Panc1 (cell line): ENCODE measurements around the gene TUBB4B. TPM values are rescaled to one million over a fixed set of nuclear protein-coding genes. Genes with fewer than 3 reads are reported as not detected.

Experiments used
- ATAC-seq: fragments of 200-7000 bp; cut with Tn5 transposase; 2 replicates; pipeline ENCODE4 v1.9.1; 2020; ENCODE audit warnings: mild to moderate bottlenecking, moderate library complexity
- BruUV-seq: library from RNA; stranded (reverse); fragments of 400-500 nt; replicated peaks from 2 replicates; lab custom pipeline; 2021; lab: Mats Ljungman, UMichigan
- CTCF ChIA-PET: fragments of 300-600 bp; sonication (Branson Sonifier 250); formaldehyde crosslinking; loops from one replicate; lab custom pipeline; 2022; ENCODE audit warnings: antibody characterized with exemption; lab: Charles Lee
- POLR2A ChIA-PET: fragments of 300-600 bp; sonication (Branson Sonifier 250); formaldehyde crosslinking; loops from one replicate; lab custom pipeline; 2022; ENCODE audit warnings: antibody characterized with exemption; lab: Charles Lee
- DNase-seq: peaks from one replicate; pipeline ENCODE4 v3.0.0-alpha.2; 2010; ENCODE audit warnings: low read depth, low spot score
- H3K27ac ChIP-seq: 2 replicates; pipeline ENCODE4 v1.5.1; 2011; ENCODE audit warnings: mild to moderate bottlenecking, low read length, inconsistent platforms
- H3K27me3 ChIP-seq: fragments of 200-500 bp; sonication (Bioruptor generic); 2 replicates; pipeline ENCODE4 v1.6.0; 2014; ENCODE audit warnings: low read length, inconsistent platforms; ENCODE audit not compliant: control insufficient read depth, insufficient read depth
- H3K36me3 ChIP-seq: fragments of 200-500 bp; sonication (Bioruptor generic); 2 replicates; pipeline ENCODE4 v1.5.1; 2014; ENCODE audit warnings: inconsistent platforms, mild to moderate bottlenecking, low read length, moderate library complexity; ENCODE audit not compliant: control insufficient read depth, insufficient read depth
- H3K4me1 ChIP-seq: 2 replicates; pipeline ENCODE4 v1.5.1; 2011; ENCODE audit warnings: inconsistent platforms, mild to moderate bottlenecking, low read length, moderate library complexity; ENCODE audit not compliant: control insufficient read depth, insufficient read depth
- H3K4me3 ChIP-seq, 2 experiments: 2 replicates each; pipeline ENCODE4 v1.5.1; 2011 to 2012; ENCODE audit warnings: low read depth in 2 of 2, low read length in 2 of 2, mild to moderate bottlenecking in 2 of 2, inconsistent platforms in 1 of 2, moderate library complexity in 1 of 2
- H3K9me3 ChIP-seq: fragments of 200-500 bp; sonication (Bioruptor generic); 2 replicates; pipeline ENCODE4 v1.5.1; 2014; ENCODE audit warnings: low read depth, mild to moderate bottlenecking, inconsistent platforms, low read length, moderate library complexity; ENCODE audit not compliant: control insufficient read depth, insufficient read depth
- CTCF ChIP-seq: fragments of 450-650 bp; IDR thresholded peaks from 2 replicates; pipeline ENCODE4 v1.5.1; 2017; ENCODE audit warnings: mild to moderate bottlenecking
- POLR2AphosphoS5 ChIP-seq: IDR thresholded peaks from 2 replicates; pipeline ENCODE4 v1.6.1; 2012; ENCODE audit warnings: mild to moderate bottlenecking, low read depth, low read length, moderate library complexity
- REST ChIP-seq, 2 experiments: IDR thresholded peaks; 2 replicates each; pipeline ENCODE4 v1.6.1; 2011 to 2012; ENCODE audit warnings: low read depth in 2 of 2, control low read depth in 1 of 2, low read length in 1 of 2, mild to moderate bottlenecking in 1 of 2, moderate library complexity in 1 of 2; ENCODE audit not compliant: insufficient read depth in 1 of 2
- SIN3A ChIP-seq: IDR thresholded peaks from 2 replicates; pipeline ENCODE4 v1.6.1; 2012; ENCODE audit warnings: low read depth, mild to moderate bottlenecking, low read length, moderate library complexity, borderline replicate concordance; ENCODE audit not compliant: insufficient read depth
- TCF7L2 ChIP-seq: IDR thresholded peaks from 2 replicates; pipeline ENCODE4 v1.6.1; 2011; ENCODE audit warnings: mild to moderate bottlenecking, low read depth, low read length, inconsistent platforms
- in situ Hi-C: cut with HindIII; loops from 2 replicates; pipeline ENCODE4 v1.10.0; 2016; ENCODE audit warnings: low sequenced_read_pairs, low pct_unique_long_range_greater_than_20kb
- intact Hi-C: fragments of 100-400 bp; cut with micrococcal nuclease; formaldehyde crosslinking; loops from one replicate; pipeline ENCODE4 v1.10.0; 2022; ENCODE audit not compliant: unreplicated experiment
- total RNA-seq: library from RNA; stranded (reverse); gene quantifications from one replicate; pipeline ENCODE4 v1.2.1, GENCODE V29; 2021; ENCODE audit not compliant: unreplicated experiment

Gene TUBB4B
- total RNA-seq, 1 experiment from 2014 or later, result 265 TPM

- Histone ChIP-seq H3K27ac (0 out of 2 replicates have a peak overlapping the region, but pooled peaks have one; percentile 39), H3K9me3 (no peaks in the 10 kb centered on the region), H3K27me3 (no peaks in the 10 kb centered on the region), H3K4me1 (peaks cover 20% of the 10 kb centered on the region), H3K4me3 (peak overlapping the region in 1 of 2 experiments; percentile 70; a peak in 1 of 4 replicates), H3K36me3 (peaks cover 4% of the 10 kb centered on the region)
- ATAC-seq, result peak; percentile 10
- intact Hi-C loops (no loop called here), in situ Hi-C loops (no loop called here)
- TF ChIP-seq CTCF (no peak), SIN3A (no peak), REST (IDR thresholded peaks at IDR 0.05; ENCODE audit: insufficient read depth in 1 of 2, low read depth in 2 of 2, low read length in 1 of 2) (no peak), POLR2AphosphoS5 (peak; percentile 89), TCF7L2 (no peak)
- CTCF ChIA-PET, result no interaction called here
- POLR2A ChIA-PET, result no interaction called here
- no TSS peak for BruUV-seq
- no peak for DNase-seq
Measured at GRCh38 chr9:137243626-137244485, 2.8 kb downstream of the TUBB4B start.

DNA sequence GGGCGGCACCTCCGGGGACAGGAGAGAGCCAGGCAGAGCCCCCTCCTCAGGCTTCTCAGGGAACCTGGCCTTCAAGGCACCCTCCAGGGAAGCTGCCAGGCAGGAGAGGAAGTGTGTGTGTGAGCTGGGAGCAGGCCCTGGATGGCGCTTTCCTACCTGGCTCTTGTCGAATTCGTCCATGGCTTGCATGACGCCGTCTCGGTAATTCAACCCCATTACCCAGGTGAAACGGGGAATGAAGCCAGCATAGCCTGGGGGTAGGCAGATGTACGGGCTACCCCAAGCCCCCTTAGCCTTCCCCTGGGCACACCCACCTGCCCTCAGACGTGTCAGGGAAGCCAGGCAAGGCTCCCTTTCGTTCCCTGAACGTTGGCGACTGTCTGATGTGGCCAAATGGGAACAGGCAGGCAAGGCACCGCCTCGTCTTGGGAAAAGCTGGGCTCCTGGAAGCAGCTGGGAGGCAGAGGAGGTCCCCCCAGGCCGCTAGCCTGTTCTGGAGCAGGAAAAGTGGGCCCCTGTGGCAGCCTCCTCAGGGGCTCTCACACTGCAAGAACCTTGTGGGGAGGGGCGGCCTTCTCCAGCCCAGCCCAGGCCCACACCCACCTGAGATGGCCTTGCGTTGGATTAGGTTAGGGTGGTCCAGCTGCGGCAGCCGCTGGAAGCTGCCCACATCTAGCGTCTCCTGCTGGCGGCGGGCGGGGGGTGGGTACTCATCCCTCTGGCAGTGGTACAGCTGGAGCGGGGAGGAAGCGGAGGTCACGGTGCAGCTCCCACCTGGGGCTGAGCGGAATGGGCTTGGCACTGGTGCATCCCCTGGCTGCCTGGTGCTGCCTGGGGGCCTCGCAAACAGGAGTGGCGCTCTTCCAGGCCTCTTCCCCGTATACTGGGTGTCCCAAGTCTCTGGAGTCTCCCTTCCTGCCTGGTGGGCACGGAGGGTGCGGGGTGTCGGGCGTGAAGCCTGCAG, 3.7 kb downstream of the TUBB4B start:
- H3K36me3 ChIP-seq, result peaks cover 4% of the 10 kb centered on the region
- no peak for TF ChIP-seq CTCF
- TF ChIP-seq TCF7L2, result no peak
- no peak for TF ChIP-seq POLR2AphosphoS5
- TF ChIP-seq SIN3A, result no peak
- no peak for TF ChIP-seq REST (IDR thresholded peaks at IDR 0.05; ENCODE audit: insufficient read depth in 1 of 2, low read depth in 2 of 2, low read length in 1 of 2)
- 0 out of 2 replicates have a peak overlapping the region, but pooled peaks have one; percentile 39 for H3K27ac ChIP-seq
- in situ Hi-C loops (no loop called here), intact Hi-C loops (no loop called here)
- H3K4me1 ChIP-seq, result peaks cover 16% of the 10 kb centered on the region
- ChIA-PET CTCF (no interaction called here), POLR2A (no interaction called here)
- H3K27me3 ChIP-seq, result no peaks in the 10 kb centered on the region
- H3K9me3 ChIP-seq, result no peaks in the 10 kb centered on the region
- ATAC-seq (peak; percentile 19), DNase-seq (no peak)
- no peak overlapping the region for H3K4me3 ChIP-seq
- no TSS peak for BruUV-seq
